Suppressor macrophage treated with lipopolysaccharide for 1 hour (primary cell): ENCODE measurements around the gene DOCK4.

Experiments used
- DNase-seq, 3 donors: peaks; one replicate each; pipeline ENCODE4 v3.0.0-alpha.2; 2020 to 2022

DOCK4 gene

GRCh38 chr7:112160130-112160770, 45.9 kb downstream of the DOCK4 start:
- DNase-seq, result no peak

- peak; percentile 60 to 79 (median 78) for DNase-seq
Measured at GRCh38 chr7:112159351-112159750, 46.8 kb downstream of the DOCK4 start.

DNA sequence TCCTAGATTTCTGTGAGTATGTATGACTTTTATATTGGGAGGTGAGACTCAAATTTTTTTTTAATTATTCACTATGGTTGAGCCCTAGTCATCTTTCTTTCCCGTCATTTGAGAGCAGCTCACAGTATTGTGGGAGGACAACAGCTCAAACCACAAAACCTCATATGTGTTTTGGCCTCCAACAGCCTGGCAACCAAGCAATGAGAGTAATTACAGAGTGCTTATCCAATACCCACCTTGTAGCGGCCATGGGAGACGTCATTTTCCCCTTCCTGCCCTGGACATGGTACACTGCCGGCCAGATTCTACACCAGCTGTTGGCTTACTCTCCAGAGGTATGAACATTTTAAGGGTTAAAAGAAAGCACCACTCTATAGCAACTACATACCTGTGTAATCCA, 49.1 kb downstream of the DOCK4 start:
- peak; percentile 27 to 65 (median 45) for DNase-seq

DNA sequence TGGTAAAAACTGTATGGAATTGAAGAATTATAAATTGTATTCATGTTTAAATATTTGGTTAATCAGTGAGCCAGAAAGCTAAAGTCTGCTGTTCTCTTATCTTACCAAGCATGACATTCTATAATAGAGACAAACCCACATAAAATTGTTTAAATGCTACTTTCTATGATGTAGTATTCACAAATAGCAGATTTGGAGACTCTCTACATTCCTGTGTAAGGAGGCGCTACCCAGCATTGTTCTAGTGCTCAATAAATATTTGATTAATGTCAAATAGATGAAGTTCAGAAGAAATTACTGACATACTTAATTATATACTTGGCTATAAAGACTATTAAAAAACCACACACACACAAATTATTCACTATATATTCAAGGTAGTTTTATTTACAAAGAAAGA, 49.8 kb downstream of the DOCK4 start:
- DNase-seq, result no peak

GRCh38 chr7:112154690-112155089, 51.5 kb downstream of the DOCK4 start:
- no peak for DNase-seq

- DNase-seq, result no peak
Measured at GRCh38 chr7:112152186-112152585, 54.0 kb downstream of the DOCK4 start.

DNA sequence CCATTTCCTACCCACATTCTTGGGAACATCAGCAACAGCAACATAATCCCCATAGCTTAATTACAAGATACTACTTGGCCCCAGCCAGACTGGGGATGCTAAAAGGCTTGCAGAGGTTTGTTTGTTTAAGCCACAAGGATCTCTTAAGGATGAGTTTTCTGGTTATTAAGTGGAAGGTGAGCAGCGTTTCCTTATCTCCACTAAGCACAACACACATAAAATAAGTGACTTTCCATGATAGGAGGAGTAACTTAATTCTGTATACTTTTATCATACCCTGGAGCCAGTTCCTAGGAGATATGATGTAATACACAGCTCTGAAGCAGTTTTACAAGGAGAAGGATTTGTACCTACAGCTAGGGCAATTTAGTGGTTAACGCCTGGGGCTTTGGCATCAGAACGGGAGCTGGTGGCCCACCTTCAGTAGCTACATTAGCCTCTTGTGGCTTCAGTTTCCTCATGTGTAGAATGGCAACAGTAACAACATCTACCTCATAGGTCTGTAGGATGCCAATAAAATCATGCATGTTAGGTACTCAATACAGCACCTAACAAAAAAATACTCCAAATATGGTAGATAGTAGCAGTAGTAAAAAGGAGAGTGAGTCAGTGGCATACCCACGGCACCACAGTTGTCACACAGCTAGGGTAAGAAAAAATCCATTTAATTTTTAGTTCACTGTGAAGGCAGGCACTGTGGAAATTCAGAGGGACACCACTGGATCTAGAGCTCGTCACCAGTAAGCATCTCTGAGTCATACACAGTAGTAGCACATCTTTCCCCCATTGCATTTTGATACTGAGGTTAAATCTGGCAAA, 55.2 kb downstream of the DOCK4 start:
- DNase-seq, result peak; percentile 80 to 92 (median 89)

DNA sequence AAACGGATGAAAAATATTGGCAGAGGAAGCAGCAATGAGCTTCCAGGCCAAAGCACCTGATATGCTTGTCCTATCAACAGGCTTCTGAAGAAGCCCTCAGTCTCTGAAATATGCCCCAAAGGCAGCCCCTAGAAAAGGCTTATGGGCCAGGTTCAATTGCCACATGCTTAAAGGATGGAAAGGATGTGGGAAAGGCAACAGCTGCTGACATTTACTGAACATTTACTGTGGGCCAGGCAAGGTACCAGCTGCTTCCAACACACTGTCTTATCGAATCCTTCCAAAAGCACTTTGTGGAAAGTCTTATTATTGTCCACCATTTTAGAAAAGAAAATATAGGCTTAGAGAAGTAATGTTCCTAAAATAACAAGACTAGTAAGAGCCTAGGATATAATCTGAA, 56.5 kb downstream of the DOCK4 start:
- no peak for DNase-seq

DNA sequence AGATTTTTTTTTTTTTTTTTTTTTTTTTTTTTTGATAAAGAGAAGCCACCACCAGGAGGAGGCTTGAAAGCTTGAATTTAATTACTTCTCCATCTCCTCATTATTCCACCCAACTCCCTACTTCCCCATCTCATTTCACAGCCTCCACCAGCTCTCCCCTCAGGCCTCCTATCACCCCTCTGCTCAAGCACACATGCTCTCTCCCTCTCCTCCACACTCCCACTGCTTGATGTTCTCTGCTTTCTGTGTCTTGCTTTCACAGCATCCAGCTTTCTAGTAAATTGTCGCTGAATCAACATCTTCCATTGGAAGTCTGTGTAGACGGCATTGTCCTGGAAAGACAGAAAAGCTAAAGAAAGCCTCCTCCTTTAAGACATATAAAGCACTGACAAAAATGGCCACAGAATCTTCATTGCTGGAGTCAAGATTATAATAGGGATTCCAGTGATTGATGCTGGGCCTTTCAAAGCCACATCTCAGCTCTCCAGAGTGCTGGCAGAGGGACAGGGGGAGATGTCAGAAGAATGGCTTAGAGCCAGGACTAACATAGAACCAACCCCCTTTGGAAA, 58.3 kb downstream of the DOCK4 start:
- peak in 2 of 3 donors; percentile 22 to 33 for DNase-seq

GRCh38 chr7:112145206-112145605, 61.0 kb downstream of the DOCK4 start:
- DNase-seq, result no peak

DNA sequence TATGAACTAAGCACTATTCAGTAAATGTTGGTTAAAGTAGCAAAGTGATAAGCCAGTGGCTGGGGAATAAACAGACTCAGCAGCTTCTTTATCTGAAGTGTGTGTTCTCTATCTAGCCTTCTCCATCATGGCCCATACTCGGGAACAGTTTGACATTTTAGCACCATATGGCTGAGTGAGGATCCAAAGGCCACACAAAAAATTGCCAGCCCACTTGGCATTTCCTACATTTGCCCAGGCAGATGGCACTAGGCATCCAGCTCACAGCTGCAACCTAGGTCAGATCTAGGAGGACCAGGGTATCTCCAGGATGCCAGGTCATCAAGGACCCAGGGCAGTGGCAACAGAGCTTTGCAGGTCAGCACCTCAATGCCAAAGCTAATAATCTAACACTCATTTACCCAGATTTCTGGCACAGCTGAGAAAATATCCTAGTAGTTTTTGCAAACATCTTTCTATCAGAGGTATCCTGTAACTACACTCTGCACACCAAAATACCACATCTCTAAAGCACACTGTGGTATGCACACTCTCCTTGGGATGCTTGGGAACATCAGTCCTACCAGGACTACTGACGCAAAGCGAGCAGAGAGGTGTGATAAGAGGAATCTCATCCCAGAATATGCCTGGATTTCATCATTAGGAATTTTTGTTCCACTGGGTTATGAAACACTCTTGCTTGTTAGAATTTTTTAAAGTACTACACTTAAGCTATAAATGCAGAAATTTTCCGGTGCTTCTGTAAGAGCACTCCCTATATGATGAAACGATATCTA, 61.7 kb downstream of the DOCK4 start:
- DNase-seq, result no peak

DNA sequence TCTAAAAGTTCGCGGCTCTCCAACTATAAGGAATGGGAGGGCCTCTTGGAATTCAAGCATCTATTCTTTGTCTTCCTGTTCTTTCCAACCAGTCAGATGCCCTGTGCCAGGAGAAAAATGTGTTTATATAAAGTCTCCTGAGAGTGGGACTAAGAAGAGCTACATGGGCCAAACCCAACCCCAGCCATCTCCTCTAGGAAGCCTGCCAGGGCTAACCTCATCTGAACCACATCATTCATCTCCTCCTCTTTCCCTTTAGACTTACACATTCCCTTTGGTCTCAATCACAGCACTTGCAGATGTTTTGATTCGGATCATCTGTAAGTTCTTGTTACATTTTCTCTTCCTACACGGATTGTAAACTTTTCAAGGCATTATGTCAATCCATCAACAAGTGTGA, 62.6 kb downstream of the DOCK4 start:
- no peak for DNase-seq

DNA sequence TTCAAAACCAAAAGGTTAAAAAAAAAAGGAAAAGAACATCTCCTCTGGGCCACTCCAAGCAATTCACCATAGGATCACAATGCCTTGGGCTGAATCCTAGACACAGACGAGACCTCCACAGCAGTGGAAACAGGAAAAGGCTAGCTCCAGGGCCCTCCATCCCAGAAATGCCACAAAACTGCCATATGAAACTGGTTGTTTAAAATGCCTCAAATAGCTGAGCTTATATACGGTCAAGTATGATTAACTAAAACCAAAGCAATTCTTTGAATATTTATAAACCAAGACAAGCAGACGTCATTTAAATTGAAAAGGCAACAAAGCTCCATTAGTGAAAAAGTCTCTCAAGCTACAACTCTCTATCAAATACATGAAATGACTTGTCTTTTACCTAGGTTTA, 63.1 kb downstream of the DOCK4 start:
- no peak for DNase-seq

DNA sequence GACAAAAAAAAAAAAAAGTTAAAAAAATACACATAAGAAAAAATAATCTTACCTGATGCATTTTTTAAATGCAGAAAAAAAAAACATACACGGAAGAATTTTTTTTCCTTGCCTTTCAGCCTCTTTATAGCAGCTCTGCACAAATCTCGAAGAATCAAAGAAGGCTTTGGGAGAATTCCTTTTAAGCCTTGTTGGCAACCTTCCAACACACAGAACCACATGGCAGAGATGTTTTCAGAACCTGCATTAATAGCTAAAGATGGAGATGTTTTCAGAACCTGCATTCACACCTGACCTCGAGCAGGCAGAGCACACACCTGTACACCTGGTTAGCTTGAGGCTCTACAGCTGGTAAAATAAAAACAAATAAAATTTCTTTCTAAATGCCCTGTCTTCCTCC, 65.6 kb downstream of the DOCK4 start:
- no peak for DNase-seq

- DNase-seq, result no peak
Measured at GRCh38 chr7:112138938-112139337, 67.3 kb downstream of the DOCK4 start.

DNA sequence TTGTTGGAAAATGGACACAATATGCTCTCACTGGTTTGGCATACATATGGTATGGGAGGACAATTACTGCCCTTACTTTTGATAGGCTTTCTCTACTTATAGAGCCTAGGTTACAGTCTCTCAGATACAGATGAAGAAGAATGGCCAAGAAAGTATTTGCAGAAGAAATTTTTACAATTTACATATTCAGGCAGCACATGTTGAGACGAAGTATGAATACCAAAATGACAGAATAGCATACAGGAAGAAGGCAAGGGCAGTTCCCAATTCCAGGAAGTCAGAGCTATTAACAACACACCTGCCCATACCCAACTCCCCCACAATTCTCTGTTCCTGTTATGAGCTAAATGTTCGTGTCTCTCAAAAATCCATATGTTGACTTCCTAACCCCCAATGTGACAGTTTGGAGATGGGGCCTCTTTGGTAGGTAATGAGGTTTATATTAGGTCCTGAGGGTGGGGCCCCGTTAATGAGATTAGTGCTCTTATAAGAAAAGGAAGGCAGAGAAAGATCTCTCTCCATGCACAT, 67.8 kb downstream of the DOCK4 start:
- no peak for DNase-seq

DNA sequence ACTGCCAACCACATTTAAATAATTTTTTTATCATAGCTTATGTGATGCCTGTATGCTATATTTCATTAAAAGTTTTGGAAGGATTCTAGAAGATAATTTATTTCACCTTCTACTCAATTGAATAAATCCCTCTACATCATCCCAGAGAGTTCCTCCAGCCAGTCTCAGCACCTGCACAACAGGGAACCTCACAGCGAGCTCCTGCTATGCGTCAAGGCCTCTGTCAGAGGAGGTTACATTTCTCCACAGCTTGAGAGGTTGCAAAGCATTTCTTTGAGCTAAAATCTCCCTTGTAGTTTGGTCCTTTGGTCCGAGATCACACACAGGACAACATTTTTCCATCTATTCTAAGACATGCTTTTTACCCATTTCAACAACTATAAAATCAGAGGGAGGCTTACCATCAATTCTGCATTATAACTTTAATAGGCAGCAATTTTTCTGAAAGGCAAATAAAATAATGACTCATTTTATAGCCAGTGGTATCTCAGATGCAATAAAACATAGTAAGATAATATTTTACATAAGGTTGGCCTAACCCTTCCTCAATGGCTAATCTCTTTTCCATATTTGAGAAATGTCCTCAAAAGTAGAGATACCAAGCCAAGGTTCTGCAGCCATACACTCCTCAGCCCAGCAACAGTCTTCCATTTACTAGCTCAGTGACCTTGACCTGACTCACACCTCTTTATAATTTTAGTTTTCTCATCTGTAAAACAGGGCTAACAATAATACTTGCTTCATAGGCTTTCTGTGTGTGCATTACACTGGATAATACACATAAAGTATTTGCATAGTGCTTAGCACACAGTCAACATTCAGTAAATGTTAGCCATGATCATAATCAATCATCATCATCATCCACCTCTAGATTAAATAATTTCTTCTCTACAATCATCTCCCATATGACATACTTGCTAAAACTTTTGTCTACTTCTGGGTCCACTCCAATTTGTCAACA, 68.8 kb downstream of the DOCK4 start:
- DNase-seq, result no peak

DNA sequence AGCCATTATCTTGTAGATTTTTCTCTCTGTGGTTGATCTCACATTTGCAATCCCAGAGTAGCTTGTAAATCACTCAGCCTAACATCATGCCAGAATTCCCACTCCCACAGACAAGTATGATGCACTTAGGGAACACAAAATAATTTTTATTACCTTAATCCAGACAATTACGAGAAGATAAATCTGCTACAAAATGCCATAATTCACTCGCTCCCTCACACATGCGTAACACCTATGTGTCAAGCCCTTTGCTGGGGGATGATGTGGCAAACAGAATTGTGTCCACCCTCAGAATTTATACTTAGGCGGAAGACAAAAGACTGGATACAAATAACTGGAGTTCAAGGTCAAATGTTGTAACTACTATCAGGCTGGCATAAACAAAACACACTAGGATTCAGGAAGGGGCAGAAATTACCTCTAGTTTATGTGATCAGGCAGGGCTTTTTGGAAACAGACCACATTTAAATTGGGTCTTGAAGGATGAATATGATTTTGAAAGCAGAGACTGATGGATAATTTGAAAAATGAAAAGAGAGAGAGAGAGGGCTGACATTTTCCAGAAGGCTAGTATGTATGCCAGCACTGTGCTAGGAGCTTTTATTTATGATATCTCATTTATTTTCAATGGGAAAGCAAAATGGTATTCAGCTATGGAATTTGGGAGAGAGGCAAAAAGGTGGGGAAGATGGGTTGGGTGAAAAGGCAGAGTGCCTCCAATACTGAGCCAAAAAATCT, 69.8 kb downstream of the DOCK4 start:
- DNase-seq, result no peak

- DNase-seq, result no peak
Measured at GRCh38 chr7:112135815-112136214, 70.4 kb downstream of the DOCK4 start.

- no peak for DNase-seq
Measured at GRCh38 chr7:112134039-112134438, 72.2 kb downstream of the DOCK4 start.

DNA sequence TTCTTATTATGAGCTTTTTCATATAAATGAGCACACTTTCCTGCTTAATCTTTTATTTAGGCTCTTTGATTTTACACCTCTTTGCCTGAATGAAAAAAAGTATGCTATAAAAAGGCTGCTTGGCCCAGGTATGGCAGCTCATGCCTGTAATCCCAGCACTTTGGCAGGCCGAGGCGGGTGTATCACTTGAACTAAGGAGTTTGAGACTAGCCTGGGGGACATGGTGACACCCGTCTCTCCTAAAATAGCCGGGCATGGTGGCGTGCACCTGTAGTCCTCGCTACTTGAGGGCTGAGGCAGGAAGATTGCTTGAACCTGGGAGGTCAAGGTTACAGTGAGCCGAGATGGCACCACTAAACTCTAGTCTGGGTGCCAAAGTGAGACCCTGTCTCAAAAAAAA, 72.9 kb downstream of the DOCK4 start:
- no peak for DNase-seq
